ENCODE measurements around the gene MAPKAPK5. TPM values are rescaled to one million over a fixed set of nuclear protein-coding genes. Genes with fewer than 3 reads are reported as not detected.

The MAPKAPK5 gene
- total and polyA plus RNA-seq, 2 donors (not counting 3 experiments of a cell fraction or from before 2014, with no cell fraction given) = 22.8 to 47.1 TPM

- no peak overlapping the region for H3K27ac ChIP-seq (ENCODE audit: insufficient read depth, low read depth, low read length)
- H3K9me3 ChIP-seq (replicated peaks; ENCODE audit: control insufficient read depth, insufficient read depth, low read length) = no peaks in the 10 kb centered on the region
- no peaks in the 10 kb centered on the region for H3K4me1 ChIP-seq (ENCODE audit: control insufficient read depth, extremely low read depth, insufficient read depth, low read length)
- dilution Hi-C loops (cut with MboI; ENCODE audit: extremely low pct_ligation_motif_present, low sequenced_read_pairs) = no loop called here
- H4K20me1 ChIP-seq (replicated peaks; ENCODE audit: control insufficient read depth, extremely low read depth, insufficient read depth, low read length) = no peaks in the 10 kb centered on the region
- H3K4me3 ChIP-seq (replicated peaks in 1 of 3; ENCODE audit: insufficient read depth in 1 of 3, low read depth in 1 of 3, low read length in 3 of 3) = no peak overlapping the region
- H3K9ac ChIP-seq (replicated peaks; ENCODE audit: extremely low read depth, insufficient read depth, low read length) = no peak overlapping the region
- H3K9me1 ChIP-seq (replicated peaks; ENCODE audit: control insufficient read depth, extremely low read depth, insufficient read depth, low read length) = no peaks in the 10 kb centered on the region
- H3K27me3 ChIP-seq (ENCODE audit: control insufficient read depth in 2 of 2, insufficient read depth in 2 of 2, low read length in 2 of 2) = no peaks in the 10 kb centered on the region
- no peaks in the 10 kb centered on the region for H3K36me3 ChIP-seq (ENCODE audit: control insufficient read depth in 2 of 2, extremely low read depth in 1 of 2, insufficient read depth in 2 of 2, low read length in 2 of 2)
- no TSS peak for BruUV-seq (replicated peaks)
- intact Hi-C loops (cut with micrococcal nuclease) = no loop called here
- POLR2A ChIA-PET = interaction anchor here (1.0 kb wide), 1 partner anchor 20 kb away, joined by 4 read pairs; no protein-coding TSS in a partner anchor
- FAIRE-seq (no peak), DNase-seq (ENCODE audit: low read depth, low spot score) (no peak)
- no peak overlapping the region for H2AFZ ChIP-seq (ENCODE audit: low read depth, low read length)
- no peak overlapping the region for H3K4me2 ChIP-seq (ENCODE audit: insufficient read depth, low read length)
- CTCF ChIA-PET = no interaction called here
- H3K79me2 ChIP-seq (ENCODE audit: control insufficient read depth, insufficient read depth, low read length) = no peaks in the 10 kb centered on the region
- TF ChIP-seq MAX (IDR thresholded peaks at IDR 0.05; ENCODE audit: insufficient read depth, insufficient read length) (no peak), POLR2AphosphoS5 (IDR thresholded peaks at IDR 0.05; ENCODE audit: insufficient read depth, low read depth, low read length) (no peak), CTCF (IDR thresholded peaks at IDR 0.05; ENCODE audit: extremely low read depth in 1 of 2, insufficient read depth in 1 of 2, low read depth in 1 of 2, low read length in 2 of 2) (no peak), EZH2 (IDR thresholded peaks at IDR 0.05; ENCODE audit: borderline replicate concordance, low read depth, low read length, severe bottlenecking) (no peak), FOS (IDR thresholded peaks at IDR 0.05; ENCODE audit: borderline replicate concordance, insufficient read depth, low read length) (no peak), GATA2 (IDR thresholded peaks at IDR 0.05; ENCODE audit: insufficient read depth, insufficient read length, low read depth, low read length) (no peak), MYC (IDR thresholded peaks at IDR 0.05; ENCODE audit: low read depth, low read length) (no peak), POLR2A (IDR thresholded peaks at IDR 0.05; ENCODE audit: low read depth, low read length) (no peak), JUN (IDR thresholded peaks at IDR 0.05; ENCODE audit: borderline replicate concordance, insufficient read depth, insufficient read length, low read depth) (no peak)
Measured at GRCh38 chr12:111905502-111905901, 63.5 kb downstream of the MAPKAPK5 start.

All from endothelial cell of umbilical vein (primary cell).